ENCODE measurements around the gene CAMKK2.
A peak's percentile ranks its signal among the peaks of the same experiment; 100 is the strongest.
"Not testable (repeated sequence)": the region's sequence is repeated elsewhere in the genome, so short reads cannot be mapped to it uniquely, and the experiment has no call there.

Gene CAMKK2

DNA sequence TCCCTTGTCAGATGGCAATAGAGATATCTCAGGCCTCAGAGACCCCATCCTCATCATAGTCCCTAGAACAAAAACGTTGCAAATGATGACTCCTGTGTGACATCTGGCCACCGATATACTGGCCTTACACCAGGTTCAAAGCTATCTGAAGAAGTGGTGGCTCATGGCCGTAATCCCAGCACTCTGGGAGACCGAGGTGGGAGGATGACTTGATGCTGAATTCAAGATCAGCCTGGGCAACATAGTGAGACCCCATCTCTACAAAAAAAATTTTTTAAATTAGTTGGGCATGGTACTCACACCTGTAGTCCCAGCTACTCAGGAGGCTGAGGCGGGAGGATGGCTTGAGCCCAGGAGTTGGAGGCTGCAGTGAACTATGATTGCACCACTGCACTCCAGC is 13.1 kb downstream of the CAMKK2 start:
- ChIA-PET CTCF (interaction anchor here (0.6 to 0.7 kb wide), 2 partner anchors 32 to 60 kb away, joined by 3 to 4 read pairs; no protein-coding TSS in a partner anchor), POLR2A (interaction anchor here (0.6 kb wide), 1 partner anchor 13 kb away, joined by 9 read pairs; no protein-coding TSS in a partner anchor)
- H3K9me3 ChIP-seq (ENCODE audit: control insufficient read depth, insufficient read depth, low read depth, low read length), result no peaks in the 10 kb centered on the region
- no peaks in the 10 kb centered on the region for H3K36me3 ChIP-seq (ENCODE audit: control insufficient read depth in 2 of 2, insufficient read depth in 1 of 2, low read length in 2 of 2)
- no peak for TF ChIP-seq ZNF768 (tag by site-specific recombination; IDR thresholded peaks at IDR 0.05)
- 0 out of 2 replicates have a peak, but pooled peaks have one; percentile 51 for TF ChIP-seq ZNF121 (tag by site-specific recombination; IDR thresholded peaks at IDR 0.05)
- no peak for TF ChIP-seq ZNF24 (tag by site-specific recombination; IDR thresholded peaks at IDR 0.05)
- TF ChIP-seq ZNF10 (tag by site-specific recombination; IDR thresholded peaks at IDR 0.05), result no peak
- no peak for TF ChIP-seq MYNN (tag by site-specific recombination; IDR thresholded peaks at IDR 0.05; ENCODE audit: borderline replicate concordance)
- H3K27ac ChIP-seq (ENCODE audit: extremely low read depth, low read depth, low read length), result no peak overlapping the region
- H3K4me1 ChIP-seq (ENCODE audit: control insufficient read depth, insufficient read depth, low read length), result 0 out of 2 replicates have a peak, but pooled peaks cover 3% of the 10 kb centered on the region
- H3K4me3 ChIP-seq (ENCODE audit: low read depth, low read length), result no peak overlapping the region

DNA sequence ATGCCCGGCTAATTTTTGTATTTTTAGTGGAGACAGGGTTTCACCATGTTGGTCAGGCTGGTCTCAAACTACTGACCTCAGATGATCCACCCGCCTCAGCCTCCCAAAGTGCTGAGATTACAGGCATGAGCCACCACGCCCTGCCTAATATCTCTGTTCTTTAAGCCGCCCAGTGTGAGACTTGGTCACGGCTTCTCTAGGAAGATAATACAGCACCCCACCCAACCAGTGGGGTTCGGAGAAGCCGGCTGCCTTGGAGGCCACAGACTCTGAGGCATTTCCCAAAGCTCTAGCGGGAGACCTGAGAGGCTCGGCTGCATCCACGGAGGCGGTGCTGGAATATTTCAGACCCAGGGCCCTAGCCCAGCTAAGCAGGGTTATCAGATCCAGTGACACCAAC is 13.6 kb downstream of the CAMKK2 start:
- CTCF ChIA-PET, result interaction anchor here (0.6 to 0.7 kb wide), 2 partner anchors 32 to 59 kb away, joined by 3 to 4 read pairs; no protein-coding TSS in a partner anchor
- H3K4me3 ChIP-seq (ENCODE audit: low read depth, low read length); POLR2A ChIA-PET; H3K4me1 ChIP-seq (ENCODE audit: control insufficient read depth, insufficient read depth, low read length); H3K36me3 ChIP-seq (ENCODE audit: control insufficient read depth in 2 of 2, insufficient read depth in 1 of 2, low read length in 2 of 2); H3K27ac ChIP-seq (ENCODE audit: extremely low read depth, low read depth, low read length); H3K9me3 ChIP-seq (ENCODE audit: control insufficient read depth, insufficient read depth, low read depth, low read length): not testable (repeated sequence)
- TF ChIP-seq KLF1 (tag by site-specific recombination; IDR thresholded peaks at IDR 0.05), result peak; percentile 58

DNA sequence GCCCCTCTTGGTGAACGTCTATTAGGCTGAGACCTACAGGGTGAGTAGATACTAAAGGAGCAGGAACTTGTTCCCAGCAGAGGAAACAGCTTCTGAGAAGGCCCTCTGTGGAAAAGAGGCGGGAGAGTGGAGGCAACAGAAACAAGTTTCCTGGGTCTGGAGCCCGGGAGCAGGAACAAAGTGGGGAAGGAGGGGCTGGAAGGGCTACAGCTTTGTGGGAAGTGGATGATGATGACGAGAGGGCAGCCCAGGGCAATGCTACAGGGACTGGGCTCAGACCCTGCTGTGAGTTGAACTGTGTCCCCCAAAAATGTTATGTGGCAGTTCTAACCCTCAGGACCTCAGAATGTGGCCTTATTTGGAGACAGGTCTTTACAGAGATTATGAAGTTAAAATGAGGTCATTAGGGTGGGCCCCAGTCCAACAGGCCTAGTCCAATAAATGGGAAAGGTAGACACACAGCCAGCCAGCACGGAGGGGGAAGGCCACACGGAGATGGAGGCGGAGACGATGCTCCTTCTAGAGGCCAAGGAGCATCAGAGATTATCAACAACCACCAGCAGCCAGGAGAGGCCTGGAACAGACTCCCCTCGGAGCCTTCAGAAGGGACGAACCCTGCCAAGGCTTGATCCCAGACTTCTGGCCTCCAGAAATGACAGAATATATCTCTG is 14.3 kb downstream of the CAMKK2 start:
- Histone ChIP-seq H3K9me3 (ENCODE audit: control insufficient read depth, insufficient read depth, low read depth, low read length) (no peaks in the 10 kb centered on the region), H3K36me3 (ENCODE audit: control insufficient read depth in 2 of 2, insufficient read depth in 1 of 2, low read length in 2 of 2) (no peaks in the 10 kb centered on the region), H3K4me3 (ENCODE audit: low read depth, low read length) (no peak overlapping the region), H3K4me1 (ENCODE audit: control insufficient read depth, insufficient read depth, low read length) (no peaks in the 10 kb centered on the region), H3K27ac (ENCODE audit: extremely low read depth, low read depth, low read length) (no peak overlapping the region)
- ChIA-PET POLR2A (no interaction called here), CTCF (interaction anchor here (0.7 kb wide), 2 partner anchors 13 to 117 kb away, joined by 4 read pairs; no protein-coding TSS in a partner anchor)
- TF ChIP-seq ZNF654 (tag by site-specific recombination; IDR thresholded peaks at IDR 0.05; ENCODE audit: low read depth), result no peak
- no peak for TF ChIP-seq ZFP41 (tag by site-specific recombination; IDR thresholded peaks at IDR 0.05; ENCODE audit: borderline replicate concordance)
- TF ChIP-seq, protein P1, sequence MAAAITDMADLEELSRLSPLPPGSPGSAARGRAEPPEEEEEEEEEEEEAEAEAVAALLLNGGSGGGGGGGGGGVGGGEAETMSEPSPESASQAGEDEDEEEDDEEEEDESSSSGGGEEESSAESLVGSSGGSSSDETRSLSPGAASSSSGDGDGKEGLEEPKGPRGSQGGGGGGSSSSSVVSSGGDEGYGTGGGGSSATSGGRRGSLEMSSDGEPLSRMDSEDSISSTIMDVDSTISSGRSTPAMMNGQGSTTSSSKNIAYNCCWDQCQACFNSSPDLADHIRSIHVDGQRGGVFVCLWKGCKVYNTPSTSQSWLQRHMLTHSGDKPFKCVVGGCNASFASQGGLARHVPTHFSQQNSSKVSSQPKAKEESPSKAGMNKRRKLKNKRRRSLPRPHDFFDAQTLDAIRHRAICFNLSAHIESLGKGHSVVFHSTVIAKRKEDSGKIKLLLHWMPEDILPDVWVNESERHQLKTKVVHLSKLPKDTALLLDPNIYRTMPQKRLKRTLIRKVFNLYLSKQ (tag by site-specific recombination; IDR thresholded peaks at IDR 0.05; ENCODE audit: borderline replicate concordance), result no peak
- TF ChIP-seq, protein P2, sequence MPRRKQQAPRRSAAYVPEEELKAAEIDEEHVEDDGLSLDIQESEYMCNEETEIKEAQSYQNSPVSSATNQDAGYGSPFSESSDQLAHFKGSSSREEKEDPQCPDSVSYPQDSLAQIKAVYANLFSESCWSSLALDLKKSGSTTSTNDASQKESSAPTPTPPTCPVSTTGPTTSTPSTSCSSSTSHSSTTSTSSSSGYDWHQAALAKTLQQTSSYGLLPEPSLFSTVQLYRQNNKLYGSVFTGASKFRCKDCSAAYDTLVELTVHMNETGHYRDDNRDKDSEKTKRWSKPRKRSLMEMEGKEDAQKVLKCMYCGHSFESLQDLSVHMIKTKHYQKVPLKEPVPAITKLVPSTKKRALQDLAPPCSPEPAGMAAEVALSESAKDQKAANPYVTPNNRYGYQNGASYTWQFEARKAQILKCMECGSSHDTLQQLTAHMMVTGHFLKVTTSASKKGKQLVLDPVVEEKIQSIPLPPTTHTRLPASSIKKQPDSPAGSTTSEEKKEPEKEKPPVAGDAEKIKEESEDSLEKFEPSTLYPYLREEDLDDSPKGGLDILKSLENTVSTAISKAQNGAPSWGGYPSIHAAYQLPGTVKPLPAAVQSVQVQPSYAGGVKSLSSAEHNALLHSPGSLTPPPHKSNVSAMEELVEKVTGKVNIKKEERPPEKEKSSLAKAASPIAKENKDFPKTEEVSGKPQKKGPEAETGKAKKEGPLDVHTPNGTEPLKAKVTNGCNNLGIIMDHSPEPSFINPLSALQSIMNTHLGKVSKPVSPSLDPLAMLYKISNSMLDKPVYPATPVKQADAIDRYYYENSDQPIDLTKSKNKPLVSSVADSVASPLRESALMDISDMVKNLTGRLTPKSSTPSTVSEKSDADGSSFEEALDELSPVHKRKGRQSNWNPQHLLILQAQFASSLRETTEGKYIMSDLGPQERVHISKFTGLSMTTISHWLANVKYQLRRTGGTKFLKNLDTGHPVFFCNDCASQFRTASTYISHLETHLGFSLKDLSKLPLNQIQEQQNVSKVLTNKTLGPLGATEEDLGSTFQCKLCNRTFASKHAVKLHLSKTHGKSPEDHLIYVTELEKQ (tag by site-specific recombination; IDR thresholded peaks at IDR 0.05; ENCODE audit: borderline replicate concordance), result no peak
- peak; percentile 97 for TF ChIP-seq ZFP69B (tag by site-specific recombination; IDR thresholded peaks at IDR 0.05)
- TF ChIP-seq, protein P3, sequence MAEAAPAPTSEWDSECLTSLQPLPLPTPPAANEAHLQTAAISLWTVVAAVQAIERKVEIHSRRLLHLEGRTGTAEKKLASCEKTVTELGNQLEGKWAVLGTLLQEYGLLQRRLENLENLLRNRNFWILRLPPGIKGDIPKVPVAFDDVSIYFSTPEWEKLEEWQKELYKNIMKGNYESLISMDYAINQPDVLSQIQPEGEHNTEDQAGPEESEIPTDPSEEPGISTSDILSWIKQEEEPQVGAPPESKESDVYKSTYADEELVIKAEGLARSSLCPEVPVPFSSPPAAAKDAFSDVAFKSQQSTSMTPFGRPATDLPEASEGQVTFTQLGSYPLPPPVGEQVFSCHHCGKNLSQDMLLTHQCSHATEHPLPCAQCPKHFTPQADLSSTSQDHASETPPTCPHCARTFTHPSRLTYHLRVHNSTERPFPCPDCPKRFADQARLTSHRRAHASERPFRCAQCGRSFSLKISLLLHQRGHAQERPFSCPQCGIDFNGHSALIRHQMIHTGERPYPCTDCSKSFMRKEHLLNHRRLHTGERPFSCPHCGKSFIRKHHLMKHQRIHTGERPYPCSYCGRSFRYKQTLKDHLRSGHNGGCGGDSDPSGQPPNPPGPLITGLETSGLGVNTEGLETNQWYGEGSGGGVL (tag by site-specific recombination; IDR thresholded peaks at IDR 0.05), result no peak
- no peak for TF ChIP-seq ZNF133 (tag by site-specific recombination; IDR thresholded peaks at IDR 0.05)
- no peak for TF ChIP-seq GLIS2 (tag by site-specific recombination; IDR thresholded peaks at IDR 0.05)
- TF ChIP-seq ZNF211 (tag by site-specific recombination; IDR thresholded peaks at IDR 0.05; ENCODE audit: low read depth), result no peak
- no peak for TF ChIP-seq BCL11A (tag by site-specific recombination; IDR thresholded peaks at IDR 0.05; ENCODE audit: low read depth)
- TF ChIP-seq ZNF747 (tag by site-specific recombination; IDR thresholded peaks at IDR 0.05), result no peak
- no peak for TF ChIP-seq ZSCAN16 (tag by site-specific recombination; IDR thresholded peaks at IDR 0.05)
- TF ChIP-seq, protein P4, sequence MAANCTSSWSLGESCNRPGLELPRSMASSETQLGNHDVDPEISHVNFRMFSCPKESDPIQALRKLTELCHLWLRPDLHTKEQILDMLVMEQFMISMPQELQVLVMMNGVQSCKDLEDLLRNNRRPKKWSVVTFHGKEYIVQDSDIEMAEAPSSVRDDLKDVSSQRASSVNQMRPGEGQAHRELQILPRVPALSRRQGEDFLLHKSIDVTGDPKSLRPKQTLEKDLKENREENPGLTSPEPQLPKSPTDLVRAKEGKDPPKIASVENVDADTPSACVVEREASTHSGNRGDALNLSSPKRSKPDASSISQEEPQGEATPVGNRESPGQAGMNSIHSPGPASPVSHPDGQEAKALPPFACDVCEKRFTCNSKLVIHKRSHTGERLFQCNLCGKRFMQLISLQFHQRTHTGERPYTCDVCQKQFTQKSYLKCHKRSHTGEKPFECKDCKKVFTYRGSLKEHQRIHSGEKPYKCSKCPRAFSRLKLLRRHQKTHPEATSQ (tag by site-specific recombination; IDR thresholded peaks at IDR 0.05), result no peak
- no peak for TF ChIP-seq ZNF112 (tag by site-specific recombination; IDR thresholded peaks at IDR 0.05)
- TF ChIP-seq, protein P5, sequence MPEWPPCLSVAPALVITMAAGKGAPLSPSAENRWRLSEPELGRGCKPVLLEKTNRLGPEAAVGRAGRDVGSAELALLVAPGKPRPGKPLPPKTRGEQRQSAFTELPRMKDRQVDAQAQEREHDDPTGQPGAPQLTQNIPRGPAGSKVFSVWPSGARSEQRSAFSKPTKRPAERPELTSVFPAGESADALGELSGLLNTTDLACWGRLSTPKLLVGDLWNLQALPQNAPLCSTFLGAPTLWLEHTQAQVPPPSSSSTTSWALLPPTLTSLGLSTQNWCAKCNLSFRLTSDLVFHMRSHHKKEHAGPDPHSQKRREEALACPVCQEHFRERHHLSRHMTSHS (tag by site-specific recombination; IDR thresholded peaks at IDR 0.05), result no peak
